Panc1 (cell line): Measurements from ENCODE around the gene PELI3. TPM values are rescaled to one million over a fixed set of nuclear protein-coding genes. Genes with fewer than 3 reads are reported as not detected.

ENCODE experiments used
- ATAC-seq: fragments of 200-7000 bp; cut with Tn5 transposase; 2 replicates; pipeline ENCODE4 v1.9.1; 2020; ENCODE audit warnings: mild to moderate bottlenecking, moderate library complexity
- BruUV-seq: library from RNA; stranded (reverse); fragments of 400-500 nt; replicated peaks from 2 replicates; lab custom pipeline; 2021; lab: Mats Ljungman, UMichigan
- CTCF ChIA-PET: fragments of 300-600 bp; sonication (Branson Sonifier 250); formaldehyde crosslinking; loops from one replicate; lab custom pipeline; 2022; ENCODE audit warnings: antibody characterized with exemption; lab: Charles Lee
- POLR2A ChIA-PET: fragments of 300-600 bp; sonication (Branson Sonifier 250); formaldehyde crosslinking; loops from one replicate; lab custom pipeline; 2022; ENCODE audit warnings: antibody characterized with exemption; lab: Charles Lee
- DNase-seq: peaks from one replicate; pipeline ENCODE4 v3.0.0-alpha.2; 2010; ENCODE audit warnings: low read depth, low spot score
- H3K27ac ChIP-seq: 2 replicates; pipeline ENCODE4 v1.5.1; 2011; ENCODE audit warnings: mild to moderate bottlenecking, low read length, inconsistent platforms
- H3K27me3 ChIP-seq: fragments of 200-500 bp; sonication (Bioruptor generic); 2 replicates; pipeline ENCODE4 v1.6.0; 2014; ENCODE audit warnings: low read length, inconsistent platforms; ENCODE audit not compliant: control insufficient read depth, insufficient read depth
- H3K36me3 ChIP-seq: fragments of 200-500 bp; sonication (Bioruptor generic); 2 replicates; pipeline ENCODE4 v1.5.1; 2014; ENCODE audit warnings: inconsistent platforms, mild to moderate bottlenecking, low read length, moderate library complexity; ENCODE audit not compliant: control insufficient read depth, insufficient read depth
- H3K4me1 ChIP-seq: 2 replicates; pipeline ENCODE4 v1.5.1; 2011; ENCODE audit warnings: inconsistent platforms, mild to moderate bottlenecking, low read length, moderate library complexity; ENCODE audit not compliant: control insufficient read depth, insufficient read depth
- H3K4me3 ChIP-seq, 2 experiments: 2 replicates each; pipeline ENCODE4 v1.5.1; 2011 to 2012; ENCODE audit warnings: low read depth in 2 of 2, low read length in 2 of 2, mild to moderate bottlenecking in 2 of 2, inconsistent platforms in 1 of 2, moderate library complexity in 1 of 2
- H3K9me3 ChIP-seq: fragments of 200-500 bp; sonication (Bioruptor generic); 2 replicates; pipeline ENCODE4 v1.5.1; 2014; ENCODE audit warnings: low read depth, mild to moderate bottlenecking, inconsistent platforms, low read length, moderate library complexity; ENCODE audit not compliant: control insufficient read depth, insufficient read depth
- CTCF ChIP-seq: fragments of 450-650 bp; IDR thresholded peaks from 2 replicates; pipeline ENCODE4 v1.5.1; 2017; ENCODE audit warnings: mild to moderate bottlenecking
- POLR2AphosphoS5 ChIP-seq: IDR thresholded peaks from 2 replicates; pipeline ENCODE4 v1.6.1; 2012; ENCODE audit warnings: mild to moderate bottlenecking, low read depth, low read length, moderate library complexity
- REST ChIP-seq, 2 experiments: IDR thresholded peaks; 2 replicates each; pipeline ENCODE4 v1.6.1; 2011 to 2012; ENCODE audit warnings: low read depth in 2 of 2, control low read depth in 1 of 2, low read length in 1 of 2, mild to moderate bottlenecking in 1 of 2, moderate library complexity in 1 of 2; ENCODE audit not compliant: insufficient read depth in 1 of 2
- SIN3A ChIP-seq: IDR thresholded peaks from 2 replicates; pipeline ENCODE4 v1.6.1; 2012; ENCODE audit warnings: low read depth, mild to moderate bottlenecking, low read length, moderate library complexity, borderline replicate concordance; ENCODE audit not compliant: insufficient read depth
- TCF7L2 ChIP-seq: IDR thresholded peaks from 2 replicates; pipeline ENCODE4 v1.6.1; 2011; ENCODE audit warnings: mild to moderate bottlenecking, low read depth, low read length, inconsistent platforms
- in situ Hi-C: cut with HindIII; loops from 2 replicates; pipeline ENCODE4 v1.10.0; 2016; ENCODE audit warnings: low sequenced_read_pairs, low pct_unique_long_range_greater_than_20kb
- intact Hi-C: fragments of 100-400 bp; cut with micrococcal nuclease; formaldehyde crosslinking; loops from one replicate; pipeline ENCODE4 v1.10.0; 2022; ENCODE audit not compliant: unreplicated experiment
- total RNA-seq: library from RNA; stranded (reverse); gene quantifications from one replicate; pipeline ENCODE4 v1.2.1, GENCODE V29; 2021; ENCODE audit not compliant: unreplicated experiment

PELI3 gene
- total RNA-seq, 1 experiment from 2014 or later, result 9.1 TPM

GRCh38 chr11:66492161-66492865, 25.6 kb downstream of the PELI3 start:
- H3K27ac ChIP-seq, result no peak overlapping the region
- intact Hi-C loops, result no loop called here
- ChIA-PET CTCF (interaction anchor here (0.5 to 1.3 kb wide), 3 partner anchors 26 to 668 kb away, joined by 4 to 12 read pairs (median 6); partner anchors contain the start of gene PELI3), POLR2A (interaction anchor here (0.5 kb wide), 1 partner anchor 45 kb away, joined by 4 read pairs; no protein-coding TSS in a partner anchor)
- BruUV-seq, result no TSS peak
- no peak for ATAC-seq
- H3K27me3 ChIP-seq, result no peaks in the 10 kb centered on the region
- no peak overlapping the region for H3K4me3 ChIP-seq
- H3K4me1 ChIP-seq, result no peaks in the 10 kb centered on the region
- no peak for DNase-seq
- in situ Hi-C loops, result no loop called here
- no peaks in the 10 kb centered on the region for H3K9me3 ChIP-seq
- no peak for TF ChIP-seq CTCF
- TF ChIP-seq POLR2AphosphoS5, result no peak
- TF ChIP-seq SIN3A, result no peak
- TF ChIP-seq TCF7L2, result no peak
- no peak for TF ChIP-seq REST (IDR thresholded peaks at IDR 0.05; ENCODE audit: insufficient read depth in 1 of 2, low read depth in 2 of 2, low read length in 1 of 2)
- peaks cover 5% of the 10 kb centered on the region for H3K36me3 ChIP-seq

GRCh38 chr11:66493130-66493529, 26.4 kb downstream of the PELI3 start:
- H3K4me3 ChIP-seq, result no peak overlapping the region
- H3K27ac ChIP-seq, result no peak overlapping the region
- no TSS peak for BruUV-seq
- peaks cover 5% of the 10 kb centered on the region for H3K36me3 ChIP-seq
- POLR2A ChIA-PET, result interaction anchor here (0.5 kb wide), 1 partner anchor 115 kb away, joined by 4 read pairs; no protein-coding TSS in a partner anchor
- in situ Hi-C loops (no loop called here), intact Hi-C loops (no loop called here)
- ATAC-seq (no peak), DNase-seq (no peak)
- H3K4me1 ChIP-seq, result no peaks in the 10 kb centered on the region
- TF ChIP-seq SIN3A (no peak), REST (IDR thresholded peaks at IDR 0.05; ENCODE audit: insufficient read depth in 1 of 2, low read depth in 2 of 2, low read length in 1 of 2) (no peak), CTCF (no peak), POLR2AphosphoS5 (no peak), TCF7L2 (no peak)
- CTCF ChIA-PET, result no interaction called here
- no peaks in the 10 kb centered on the region for H3K27me3 ChIP-seq
- H3K9me3 ChIP-seq, result no peaks in the 10 kb centered on the region
